ENCODE data around the gene SLC25A41. TPM values are rescaled to one million over a fixed set of nuclear protein-coding genes. Genes with fewer than 3 reads are reported as not detected.
"Not testable (repeated sequence)": the region's sequence is repeated elsewhere in the genome, so short reads cannot be mapped to it uniquely, and the experiment has no call there.

SLC25A41 gene
- total RNA-seq, 1 donor from 2014 or later, result 0.16 TPM

- intact Hi-C loops (cut with micrococcal nuclease), result no loop called here
Measured at GRCh38 chr19:6412447-6413091, 21.0 kb downstream of the SLC25A41 start.

DNA sequence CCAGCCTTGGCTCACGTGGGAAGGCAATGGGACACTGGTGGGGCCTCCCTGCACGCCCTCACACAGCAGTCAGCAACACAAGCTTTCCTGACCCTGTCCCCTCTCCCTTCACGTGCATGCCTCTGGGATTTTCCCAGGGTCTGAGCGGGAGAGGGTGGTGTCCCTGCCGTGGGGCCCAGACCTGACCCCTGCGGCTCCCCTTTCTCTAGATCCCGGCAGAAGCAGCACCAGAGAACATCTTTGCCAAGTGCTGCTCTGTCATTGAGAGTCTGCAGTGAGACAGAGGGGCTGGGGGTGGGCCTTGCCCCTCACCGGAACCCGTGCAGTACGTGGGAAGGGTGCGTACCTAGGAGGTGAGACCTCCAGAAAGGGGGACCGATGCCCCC is 21.5 kb downstream of the SLC25A41 start:
- intact Hi-C loops (cut with micrococcal nuclease), result no loop called here

DNA sequence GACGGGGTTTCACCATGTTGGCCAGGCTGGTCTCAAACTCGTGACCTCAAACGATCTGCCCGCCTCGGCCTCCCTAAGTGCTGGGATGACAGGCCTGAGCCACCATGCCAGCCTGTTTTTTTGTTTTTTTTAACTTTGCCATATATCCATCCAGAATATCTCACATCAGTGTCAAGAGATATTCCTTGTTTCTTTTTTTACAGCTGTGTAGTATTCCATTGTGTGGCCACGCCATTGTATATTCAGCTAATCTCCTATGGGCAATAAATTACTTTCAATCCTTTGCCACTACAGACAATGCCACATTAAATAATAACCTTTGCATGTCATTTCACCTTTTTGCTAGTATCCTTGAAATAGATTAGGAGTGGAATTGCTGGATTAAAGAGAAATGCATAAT is 24.2 kb downstream of the SLC25A41 start:
- intact Hi-C loops (cut with micrococcal nuclease), result no loop called here

GRCh38 chr19:6406401-6406800 is 27.2 kb downstream of the SLC25A41 start:
- intact Hi-C loops (cut with micrococcal nuclease), result no loop called here

DNA sequence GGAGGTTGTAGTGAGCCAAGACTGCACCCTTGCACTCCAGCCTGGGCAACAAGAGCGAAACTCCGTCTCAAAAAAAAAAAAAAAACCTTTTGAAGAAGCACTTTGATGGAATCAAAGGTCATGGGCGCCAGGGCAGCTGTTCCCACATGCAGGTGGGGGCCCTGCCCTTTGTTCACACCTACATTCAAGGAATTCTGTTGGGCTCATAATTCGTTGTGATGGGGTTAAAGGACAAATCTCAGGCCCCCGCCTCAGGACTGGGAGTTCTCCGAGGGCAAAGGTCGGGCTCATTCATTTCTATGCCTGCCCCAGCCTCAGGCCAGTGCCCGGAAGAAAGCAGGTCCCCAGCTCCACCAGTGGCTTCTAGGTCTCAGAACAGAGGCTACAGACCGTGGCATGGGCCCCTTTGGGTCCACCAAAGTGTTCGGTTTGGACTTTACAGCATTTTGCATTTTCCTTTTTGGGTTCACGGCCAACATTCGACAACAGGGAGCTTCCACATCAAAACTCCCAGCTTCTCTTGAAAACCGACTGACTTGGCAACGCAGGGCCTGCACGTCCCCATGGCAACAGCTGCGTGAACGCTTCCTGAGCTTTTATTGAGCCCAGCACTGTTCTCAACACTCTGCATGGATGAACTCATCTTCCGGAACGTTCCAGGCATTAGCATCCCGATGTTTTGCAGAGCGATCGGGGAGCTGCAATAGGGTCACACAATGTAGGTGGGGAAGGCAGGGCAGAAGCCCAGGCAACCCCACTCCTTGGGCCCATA is 30.5 kb downstream of the SLC25A41 start:
- intact Hi-C loops (cut with micrococcal nuclease), result no loop called here

DNA sequence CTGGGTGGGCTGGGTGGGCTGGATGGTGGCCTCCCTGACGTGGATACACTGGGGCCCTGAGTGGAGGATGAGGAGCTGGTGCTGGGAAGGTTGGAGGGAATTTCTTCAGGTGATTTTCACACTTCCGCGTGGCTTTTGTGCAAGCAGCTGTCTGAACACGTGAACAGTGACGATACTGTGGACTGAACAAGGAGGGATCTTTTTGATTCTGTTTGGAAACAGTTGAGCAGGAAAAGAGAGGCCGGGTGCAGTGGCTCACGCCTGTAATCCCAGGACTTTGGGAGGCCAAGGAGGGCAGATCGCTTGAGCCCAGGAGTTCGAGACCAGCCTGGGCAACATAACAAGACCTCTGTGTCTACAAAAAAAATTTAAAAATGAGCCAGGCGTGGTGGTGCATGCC is 31.5 kb downstream of the SLC25A41 start:
- intact Hi-C loops (cut with micrococcal nuclease), result no loop called here

- intact Hi-C loops (cut with micrococcal nuclease), result not testable (repeated sequence)
Measured at GRCh38 chr19:6400062-6400944, 33.3 kb downstream of the SLC25A41 start.

DNA sequence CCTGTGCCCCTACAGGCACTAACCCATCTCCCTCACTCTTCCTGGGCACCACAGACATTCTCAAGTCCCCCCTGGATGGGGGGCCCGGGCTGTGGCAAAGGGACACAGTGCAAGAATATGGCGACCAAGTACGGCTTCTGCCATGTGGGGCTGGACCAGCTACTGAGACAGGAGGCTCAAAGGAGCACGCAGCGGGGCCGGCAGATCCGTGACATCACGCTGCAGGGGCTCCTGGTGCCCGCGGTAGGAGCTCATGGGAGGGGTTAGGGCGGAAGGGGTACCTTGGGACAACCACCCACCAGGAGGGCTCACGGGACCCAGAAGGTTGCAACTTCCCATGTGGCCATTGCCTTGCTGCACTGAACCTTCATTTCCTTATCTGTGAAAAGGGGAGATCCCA is 37.3 kb downstream of the SLC25A41 start:
- intact Hi-C loops (cut with micrococcal nuclease), result no loop called here

GRCh38 chr19:6394831-6395230 is 38.7 kb downstream of the SLC25A41 start:
- intact Hi-C loops (cut with micrococcal nuclease), result no loop called here

DNA sequence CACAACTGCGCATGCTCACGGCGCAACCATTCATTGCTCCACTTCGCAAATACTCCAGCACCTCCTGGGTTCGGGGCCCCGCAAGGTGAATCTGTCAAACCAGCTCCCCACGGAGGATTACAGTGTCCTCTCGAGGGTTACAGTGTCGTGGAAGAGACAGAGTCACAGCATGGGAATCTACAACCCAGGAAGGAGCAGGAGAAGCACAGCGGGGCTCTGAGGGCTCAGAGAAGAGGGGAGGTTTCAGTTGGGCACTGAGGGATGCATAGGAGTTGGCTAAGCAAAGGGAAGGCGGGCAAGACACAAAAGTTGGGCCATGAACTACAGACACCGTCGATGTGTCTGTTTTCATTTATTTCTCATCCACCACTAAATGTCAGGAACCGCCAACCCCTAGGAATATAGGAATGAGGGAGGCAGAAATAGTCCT is 39.6 kb downstream of the SLC25A41 start:
- intact Hi-C loops (cut with micrococcal nuclease), result loop anchor here (1.0 kb wide), 5 partner anchors 21 to 114 kb away; partner anchors contain the start of gene CLPP

DNA sequence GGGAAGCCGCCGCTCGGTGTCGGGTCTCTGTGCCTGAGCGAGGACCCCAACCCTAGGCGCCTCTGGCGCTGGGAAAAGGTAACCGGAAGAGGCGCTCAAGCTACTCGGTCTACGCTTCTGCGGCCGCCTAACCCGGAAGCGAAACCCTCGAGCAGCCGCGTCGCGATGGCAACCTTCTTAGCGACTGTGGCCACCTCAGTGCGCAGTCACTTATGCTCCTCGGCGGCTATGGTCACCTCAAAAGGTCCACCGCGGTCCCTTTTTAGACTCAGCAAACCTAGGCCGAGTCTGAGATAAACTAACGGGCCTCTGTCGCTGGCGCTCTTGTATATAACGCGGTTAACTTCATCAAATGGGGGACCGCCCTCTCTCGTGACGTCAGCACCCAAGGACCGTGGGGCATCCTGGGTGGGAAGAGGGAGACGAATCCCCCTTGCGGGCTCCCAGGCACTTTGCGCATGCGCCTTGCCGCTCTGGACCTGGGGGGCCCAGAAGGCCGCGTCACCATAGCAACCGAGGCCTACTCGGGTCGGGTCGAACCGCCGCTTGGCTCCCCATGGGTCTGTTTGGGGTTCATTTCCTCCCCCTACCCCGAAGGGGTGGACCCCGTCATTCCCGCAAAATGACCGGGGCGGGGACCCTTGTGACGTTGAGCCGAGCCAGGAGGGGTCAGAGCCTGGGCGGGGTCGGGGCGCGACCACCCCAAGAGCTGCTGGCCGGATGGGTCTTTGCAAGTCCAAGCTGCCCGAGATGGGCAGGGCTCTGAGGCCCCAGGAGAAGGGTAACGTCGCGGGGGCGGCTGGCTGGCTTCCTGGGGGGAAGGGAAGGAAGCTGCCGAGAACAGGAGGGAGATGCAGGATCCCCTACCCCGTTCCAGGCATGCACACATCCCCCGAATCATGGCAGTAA is 40.2 kb downstream of the SLC25A41 start, which contains the start of gene GTF2F1:
TSS of gene GTF2F1 (minus strand) at position 91 of the 909 bp plus-strand sequence. CDS start 169 bp downstream, outside the sequence.
- intact Hi-C loops (cut with micrococcal nuclease), result loop anchor here (1.0 kb wide), 5 partner anchors 20 to 113 kb away; partner anchors contain the start of gene CLPP

DNA sequence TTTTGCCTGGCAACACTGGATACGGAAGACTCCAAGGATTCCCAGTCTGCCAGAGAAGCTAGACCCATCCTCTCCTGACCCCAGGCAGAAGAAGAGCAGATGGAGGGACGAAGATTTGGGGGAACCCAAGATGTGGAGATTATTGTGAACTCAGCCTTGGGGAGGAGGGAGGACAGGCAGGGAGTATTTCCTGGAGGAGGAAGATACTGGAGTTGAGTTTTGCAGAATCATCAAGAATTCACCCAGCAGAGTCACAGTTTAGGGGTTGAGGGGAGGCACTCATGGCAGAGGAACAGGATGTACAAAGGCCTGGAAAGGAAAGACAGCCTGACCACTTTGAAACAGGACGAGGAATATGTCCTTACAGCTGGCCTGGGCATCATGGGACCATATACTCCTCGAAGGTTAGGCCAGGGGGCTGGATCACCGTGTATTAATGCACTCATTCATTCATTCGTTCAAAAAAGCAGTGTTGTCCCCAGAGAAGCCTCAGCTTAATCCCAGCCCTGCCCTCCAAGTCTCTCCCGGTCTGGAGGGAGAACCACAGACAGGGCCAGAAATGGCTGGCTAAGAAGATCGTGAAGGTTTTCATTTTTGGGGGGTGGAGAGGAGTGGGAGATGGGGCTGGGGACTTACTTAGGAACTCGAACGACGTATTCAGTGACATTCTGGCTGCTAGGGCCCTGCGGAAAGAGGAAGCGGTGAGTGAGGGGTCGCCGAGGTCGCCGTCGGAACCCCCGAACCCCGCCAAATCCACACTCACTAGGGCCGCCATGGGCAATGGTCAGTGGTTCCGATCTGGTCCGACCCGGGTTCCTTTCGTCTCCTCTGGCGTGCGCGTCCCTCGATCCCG is 41.1 kb downstream of the SLC25A41 start:
- intact Hi-C loops (cut with micrococcal nuclease), result loop anchor here (1.0 kb wide), 5 partner anchors 19 to 112 kb away; partner anchors contain the start of gene CLPP

GRCh38 chr19:6387372-6387771 is 46.2 kb downstream of the SLC25A41 start:
- intact Hi-C loops (cut with micrococcal nuclease), result no loop called here

GRCh38 chr19:6384381-6384780 is 49.2 kb downstream of the SLC25A41 start:
- intact Hi-C loops (cut with micrococcal nuclease), result no loop called here

DNA sequence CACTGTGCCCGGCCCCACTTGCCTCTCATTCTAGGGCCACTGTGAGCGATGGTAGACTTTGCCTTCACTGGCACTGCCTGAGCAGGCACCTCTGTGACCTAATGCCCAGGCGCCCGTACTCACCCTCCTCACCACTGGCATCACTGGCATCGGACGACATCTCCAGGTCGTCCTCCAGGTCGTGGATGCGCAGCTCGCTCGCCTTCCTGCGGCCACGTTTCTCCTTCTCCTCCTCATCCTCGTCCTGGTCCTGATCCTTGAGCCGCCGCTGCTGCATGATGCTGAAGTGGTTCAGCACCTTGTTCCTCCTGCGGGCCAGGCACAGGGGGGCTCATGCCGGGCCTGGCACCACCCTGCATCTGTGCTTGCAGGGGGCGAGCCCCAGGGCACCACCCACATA is 50.4 kb downstream of the SLC25A41 start:
- intact Hi-C loops (cut with micrococcal nuclease), result no loop called here

DNA sequence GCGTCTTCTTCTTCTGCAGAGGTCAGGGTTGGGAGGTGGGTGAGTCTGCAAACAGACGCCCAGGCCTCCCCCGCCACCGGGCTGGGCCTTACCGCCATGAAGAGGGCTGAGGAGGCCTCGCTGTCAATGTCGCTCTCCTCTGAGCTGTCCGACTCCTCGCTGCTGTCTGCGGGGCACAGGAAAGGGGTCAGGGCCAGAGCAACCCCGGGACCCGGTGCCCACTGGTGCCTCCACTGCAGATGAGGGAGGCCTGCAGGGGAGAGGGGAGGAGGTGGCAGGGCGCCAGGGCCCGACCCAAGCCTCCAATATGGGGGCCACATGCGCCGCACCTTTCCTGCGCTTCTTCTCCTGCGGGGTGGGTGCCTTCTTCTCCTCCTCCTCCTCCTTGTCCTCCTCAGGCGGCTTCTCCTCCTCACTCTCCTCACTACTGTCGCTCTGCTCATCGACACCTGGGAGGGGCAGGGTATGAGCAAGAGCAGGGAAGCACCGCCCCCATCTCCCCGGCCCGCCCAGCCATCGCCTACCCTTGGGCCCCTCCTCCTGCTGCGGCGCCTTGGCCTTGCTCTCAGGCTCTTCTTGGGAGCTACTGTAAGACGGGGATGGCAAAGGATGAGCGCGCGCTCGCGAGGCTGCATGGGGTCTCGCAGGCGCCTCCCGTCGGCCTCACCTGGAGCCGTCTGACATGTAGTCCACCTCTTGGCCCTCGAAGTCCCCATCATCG is 52.4 kb downstream of the SLC25A41 start:
- intact Hi-C loops (cut with micrococcal nuclease), result no loop called here

GRCh38 chr19:6379744-6380143 is 53.8 kb downstream of the SLC25A41 start:
- intact Hi-C loops (cut with micrococcal nuclease), result loop anchor here (10.0 kb wide), 1 partner anchor 685 kb away; the partner anchor contains the start of gene ZNF557

DNA sequence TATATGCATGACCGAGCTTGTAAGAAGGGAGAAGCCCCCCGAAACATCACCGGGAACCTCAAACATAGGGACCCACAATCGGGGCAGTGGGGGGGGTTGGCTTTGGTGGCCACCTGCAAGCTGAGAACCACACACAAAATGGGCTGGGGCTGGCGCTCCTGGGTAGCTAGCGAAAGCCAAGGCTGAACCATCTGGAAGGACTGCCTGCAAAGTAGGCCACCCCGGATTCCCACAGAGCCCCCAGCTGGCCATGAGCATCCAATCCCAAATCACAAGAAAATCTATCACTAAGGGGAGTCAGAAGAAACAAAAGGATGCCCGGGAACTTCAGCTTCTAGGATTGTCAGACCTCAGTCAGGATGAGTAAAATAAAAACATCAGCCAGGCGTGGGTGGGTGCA is 55.1 kb downstream of the SLC25A41 start:
- intact Hi-C loops (cut with micrococcal nuclease), result loop anchor here (10.0 kb wide), 1 partner anchor 686 kb away; the partner anchor contains the start of gene ZNF557

GRCh38 chr19:6378041-6378440 is 55.5 kb downstream of the SLC25A41 start:
- intact Hi-C loops (cut with micrococcal nuclease), result loop anchor here (10.0 kb wide), 1 partner anchor 687 kb away; the partner anchor contains the start of gene ZNF557
